Measurements from ENCODE around the gene MAST4.

Gene MAST4

DNA sequence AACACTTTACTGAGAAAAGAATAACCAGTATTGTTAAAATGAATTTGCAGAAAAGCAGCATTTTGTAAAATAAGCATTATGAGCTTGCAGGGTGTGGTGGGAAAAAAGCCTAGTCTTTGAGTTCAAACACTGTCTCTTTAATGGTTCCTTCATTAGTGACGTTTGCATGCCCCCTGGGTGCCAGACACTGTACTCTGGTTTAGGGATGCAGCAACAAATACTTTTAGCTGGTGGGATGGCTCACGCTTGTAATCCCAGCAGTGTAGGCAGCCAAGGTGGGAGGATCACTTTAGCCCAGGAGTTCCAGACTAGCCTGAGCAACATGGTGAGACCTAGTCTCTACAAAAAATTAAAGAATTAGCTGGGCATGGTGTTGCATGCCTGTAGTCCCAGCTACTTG lies 62.3 kb downstream of the MAST4 start:
- DNase-seq (ENCODE audit: low spot score) (no peak), ATAC-seq (ENCODE audit: low read depth) (no peak)
- Histone ChIP-seq H3K36me3 (ENCODE audit: low read depth) (no peaks in the 10 kb centered on the region), H3K9me3 (ENCODE audit: severe bottlenecking) (no peaks in the 10 kb centered on the region), H3K4me3 (ENCODE audit: severe bottlenecking) (no peak overlapping the region), H3K27ac (ENCODE audit: poor library complexity, severe bottlenecking) (no peak overlapping the region), H3K27me3 (ENCODE audit: insufficient read depth, poor library complexity, severe bottlenecking) (peaks cover 5% of the 10 kb centered on the region), H3K4me1 (ENCODE audit: insufficient read depth, poor library complexity, severe bottlenecking) (no peaks in the 10 kb centered on the region)
- TF ChIP-seq, protein P1, sequence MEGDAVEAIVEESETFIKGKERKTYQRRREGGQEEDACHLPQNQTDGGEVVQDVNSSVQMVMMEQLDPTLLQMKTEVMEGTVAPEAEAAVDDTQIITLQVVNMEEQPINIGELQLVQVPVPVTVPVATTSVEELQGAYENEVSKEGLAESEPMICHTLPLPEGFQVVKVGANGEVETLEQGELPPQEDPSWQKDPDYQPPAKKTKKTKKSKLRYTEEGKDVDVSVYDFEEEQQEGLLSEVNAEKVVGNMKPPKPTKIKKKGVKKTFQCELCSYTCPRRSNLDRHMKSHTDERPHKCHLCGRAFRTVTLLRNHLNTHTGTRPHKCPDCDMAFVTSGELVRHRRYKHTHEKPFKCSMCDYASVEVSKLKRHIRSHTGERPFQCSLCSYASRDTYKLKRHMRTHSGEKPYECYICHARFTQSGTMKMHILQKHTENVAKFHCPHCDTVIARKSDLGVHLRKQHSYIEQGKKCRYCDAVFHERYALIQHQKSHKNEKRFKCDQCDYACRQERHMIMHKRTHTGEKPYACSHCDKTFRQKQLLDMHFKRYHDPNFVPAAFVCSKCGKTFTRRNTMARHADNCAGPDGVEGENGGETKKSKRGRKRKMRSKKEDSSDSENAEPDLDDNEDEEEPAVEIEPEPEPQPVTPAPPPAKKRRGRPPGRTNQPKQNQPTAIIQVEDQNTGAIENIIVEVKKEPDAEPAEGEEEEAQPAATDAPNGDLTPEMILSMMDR (IDR thresholded peaks at IDR 0.05; ENCODE audit: poor library complexity, severe bottlenecking) = no peak

- Histone ChIP-seq H3K36me3 (ENCODE audit: low read depth) (no peaks in the 10 kb centered on the region), H3K27ac (ENCODE audit: poor library complexity, severe bottlenecking) (no peak overlapping the region), H3K9me3 (ENCODE audit: severe bottlenecking) (no peaks in the 10 kb centered on the region), H3K4me3 (ENCODE audit: severe bottlenecking) (no peak overlapping the region), H3K27me3 (ENCODE audit: insufficient read depth, poor library complexity, severe bottlenecking) (peaks cover 5% of the 10 kb centered on the region), H3K4me1 (ENCODE audit: insufficient read depth, poor library complexity, severe bottlenecking) (no peaks in the 10 kb centered on the region)
- DNase-seq (ENCODE audit: low spot score) (no peak), ATAC-seq (ENCODE audit: low read depth) (no peak)
- TF ChIP-seq, protein P1 (IDR thresholded peaks at IDR 0.05; ENCODE audit: poor library complexity, severe bottlenecking) = no peak
Observed at GRCh38 chr5:66659780-66660179, 63.6 kb downstream of the MAST4 start.

GRCh38 chr5:66660396-66660795 lies 64.2 kb downstream of the MAST4 start:
- Histone ChIP-seq H3K9me3 (ENCODE audit: severe bottlenecking) (no peaks in the 10 kb centered on the region), H3K27ac (ENCODE audit: poor library complexity, severe bottlenecking) (no peak overlapping the region), H3K27me3 (ENCODE audit: insufficient read depth, poor library complexity, severe bottlenecking) (peaks cover 5% of the 10 kb centered on the region), H3K4me1 (ENCODE audit: insufficient read depth, poor library complexity, severe bottlenecking) (no peaks in the 10 kb centered on the region), H3K36me3 (ENCODE audit: low read depth) (no peaks in the 10 kb centered on the region), H3K4me3 (ENCODE audit: severe bottlenecking) (no peak overlapping the region)
- TF ChIP-seq, protein P1 (IDR thresholded peaks at IDR 0.05; ENCODE audit: poor library complexity, severe bottlenecking) = no peak
- DNase-seq (ENCODE audit: low spot score) (no peak), ATAC-seq (ENCODE audit: low read depth) (no peak)

DNA sequence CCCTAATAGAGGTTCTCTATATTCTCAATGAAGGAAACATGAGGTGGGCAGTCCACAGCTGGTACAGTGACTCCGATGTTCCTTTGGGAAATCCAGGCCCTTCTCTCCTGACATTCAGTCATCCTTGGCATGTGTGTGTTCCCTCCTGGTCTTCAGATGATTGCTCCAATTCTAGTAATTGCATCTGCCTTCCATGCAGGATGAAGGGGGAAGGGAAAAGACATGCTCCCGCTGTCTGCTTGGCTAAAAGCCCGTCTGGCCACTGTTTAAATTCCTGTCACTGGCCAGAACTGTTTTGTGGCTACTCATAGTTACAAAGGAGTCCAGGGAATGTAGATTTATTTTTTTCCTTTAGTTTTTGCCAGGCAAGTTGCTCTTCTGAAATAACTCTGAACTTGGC lies 65.0 kb downstream of the MAST4 start:
- Histone ChIP-seq H3K27me3 (ENCODE audit: insufficient read depth, poor library complexity, severe bottlenecking) (peaks cover 9% of the 10 kb centered on the region), H3K36me3 (ENCODE audit: low read depth) (no peaks in the 10 kb centered on the region), H3K4me1 (ENCODE audit: insufficient read depth, poor library complexity, severe bottlenecking) (no peaks in the 10 kb centered on the region), H3K4me3 (ENCODE audit: severe bottlenecking) (no peak overlapping the region), H3K27ac (ENCODE audit: poor library complexity, severe bottlenecking) (no peak overlapping the region), H3K9me3 (ENCODE audit: severe bottlenecking) (no peaks in the 10 kb centered on the region)
- no peak for ATAC-seq (ENCODE audit: low read depth)
- TF ChIP-seq, protein P1 (IDR thresholded peaks at IDR 0.05; ENCODE audit: poor library complexity, severe bottlenecking) = no peak
- DNase-seq (ENCODE audit: low spot score) = no peak

DNA sequence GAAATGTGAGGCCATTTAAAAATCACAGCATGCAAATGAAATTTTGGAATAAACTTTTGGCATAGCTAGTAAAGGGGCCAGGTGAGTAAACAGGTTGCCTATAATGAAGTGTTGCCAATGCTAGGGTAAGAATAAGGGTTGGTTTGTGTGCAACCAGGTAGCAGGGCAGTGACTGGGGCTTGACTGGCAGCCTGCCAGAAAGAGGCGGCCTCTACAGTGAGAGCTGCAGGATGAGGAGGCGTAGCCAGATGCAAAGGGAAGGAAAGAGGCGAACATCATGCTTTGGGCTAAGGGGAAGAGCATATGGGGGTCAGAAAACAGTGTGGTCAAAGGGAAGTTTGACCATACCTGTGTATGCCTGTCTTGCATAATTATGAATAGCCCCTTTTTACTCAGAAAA lies 70.6 kb downstream of the MAST4 start:
- H3K27ac ChIP-seq (ENCODE audit: poor library complexity, severe bottlenecking) = no peak overlapping the region
- peaks cover 37% of the 10 kb centered on the region for H3K27me3 ChIP-seq (ENCODE audit: insufficient read depth, poor library complexity, severe bottlenecking)
- no peaks in the 10 kb centered on the region for H3K4me1 ChIP-seq (ENCODE audit: insufficient read depth, poor library complexity, severe bottlenecking)
- ATAC-seq (ENCODE audit: low read depth) (peak; percentile 68), DNase-seq (ENCODE audit: low spot score) (no peak)
- TF ChIP-seq, protein P1 (IDR thresholded peaks at IDR 0.05; ENCODE audit: poor library complexity, severe bottlenecking) = no peak
- H3K4me3 ChIP-seq (ENCODE audit: severe bottlenecking) = no peak overlapping the region
- no peaks in the 10 kb centered on the region for H3K36me3 ChIP-seq (ENCODE audit: low read depth)
- H3K9me3 ChIP-seq (ENCODE audit: severe bottlenecking) = no peaks in the 10 kb centered on the region

Measured in RWPE2 (cell line).